PC-9 (cell line): ENCODE data around the gene FEM1B. TPM values are rescaled to one million over a fixed set of nuclear protein-coding genes. Genes with fewer than 3 reads are reported as not detected.

Experiments
- BruUV-seq: library from RNA; stranded (reverse); fragments of 400-500 nt; replicated peaks from 2 replicates; lab custom pipeline; 2021; lab: Mats Ljungman, UMichigan
- CTCF ChIA-PET: fragments of 300-600 bp; sonication (Branson Sonifier 250); formaldehyde crosslinking; loops from one replicate; lab custom pipeline; 2022; ENCODE audit warnings: antibody characterized with exemption; lab: Charles Lee
- POLR2A ChIA-PET: fragments of 300-600 bp; sonication (Branson Sonifier 250); formaldehyde crosslinking; loops from one replicate; lab custom pipeline; 2022; ENCODE audit warnings: antibody characterized with exemption; ENCODE audit not compliant: unreplicated experiment; lab: Charles Lee
- DNase-seq, 2 experiments: peaks; one replicate each; pipeline versions ENCODE4 v3.0.0 to v3.0.0-alpha.2; 2015 to 2022; ENCODE audit warnings: mixed read lengths in 1 of 2
- H2AFZ ChIP-seq: fragments of 200-600 bp; sonication (generic); 2 replicates; pipeline ENCODE4 v1.8.1; 2017; ENCODE audit warnings: antibody characterized with exemption
- H3F3A ChIP-seq: fragments of 200-600 bp; sonication (generic); 2 replicates; pipeline ENCODE4 v1.8.1; 2017; ENCODE audit warnings: antibody characterized with exemption, mild to moderate bottlenecking, low read depth; ENCODE audit not compliant: insufficient read depth
- H3K27ac ChIP-seq: fragments of 200-600 bp; sonication (generic); 2 replicates; pipeline ENCODE4 v1.6.1; 2016; ENCODE audit warnings: mixed run types
- H3K27me3 ChIP-seq: fragments of 200-600 bp; sonication (generic); 2 replicates; pipeline ENCODE4 v1.6.1; 2016; ENCODE audit warnings: low read depth, mixed run types; ENCODE audit not compliant: insufficient read depth
- H3K36me3 ChIP-seq: fragments of 200-600 bp; sonication (generic); 2 replicates; pipeline ENCODE4 v1.6.1; 2016; ENCODE audit warnings: low read depth, mixed run types
- H3K4me1 ChIP-seq: fragments of 200-600 bp; sonication (generic); replicated peaks from 2 replicates; pipeline ENCODE4 v1.6.1; 2016; ENCODE audit warnings: mixed run types; ENCODE audit not compliant: insufficient read depth
- H3K4me2 ChIP-seq: fragments of 200-600 bp; sonication (generic); 2 replicates; pipeline ENCODE4 v1.6.1; 2017; ENCODE audit warnings: mixed run types
- H3K4me3 ChIP-seq: fragments of 200-600 bp; sonication (generic); 2 replicates; pipeline ENCODE4 v1.6.1; 2016; ENCODE audit warnings: mixed run types
- H3K79me2 ChIP-seq: fragments of 200-600 bp; sonication (generic); 2 replicates; pipeline ENCODE4 v1.6.1; 2017; ENCODE audit warnings: low read depth, mixed run types
- H3K9me2 ChIP-seq: fragments of 200-600 bp; sonication (generic); 2 replicates; pipeline ENCODE4 v1.8.1; 2017; ENCODE audit warnings: mild to moderate bottlenecking; ENCODE audit not compliant: insufficient read depth
- H3K9me3 ChIP-seq: fragments of 200-600 bp; sonication (generic); 2 replicates; pipeline ENCODE4 v1.8.1; 2016; ENCODE audit warnings: low read depth; ENCODE audit not compliant: insufficient read depth
- H4K20me1 ChIP-seq: fragments of 200-600 bp; sonication (generic); 2 replicates; pipeline ENCODE4 v1.8.1; 2017; ENCODE audit not compliant: insufficient read depth
- EZH2 ChIP-seq: fragments of 200-600 bp; sonication (generic); IDR thresholded peaks from 2 replicates; pipeline ENCODE4 v1.8.0; 2017; ENCODE audit warnings: antibody characterized with exemption, low read depth
- intact Hi-C: fragments of 100-400 bp; cut with micrococcal nuclease; formaldehyde crosslinking; loops from one replicate; pipeline ENCODE4 v1.10.0; 2022; ENCODE audit not compliant: unreplicated experiment
- total RNA-seq: library from RNA; stranded (reverse); gene quantifications from 2 replicates; pipeline ENCODE4 v1.2.3, GENCODE V29; 2021
- TF ChIP-seq, protein P1 (sequence below): fragments of 200-600 bp; sonication (generic); conservative IDR thresholded peaks from 2 replicates; pipeline ENCODE4 v1.6.1; 2017; ENCODE audit warnings: mixed run types, antibody characterized with exemption, mild to moderate bottlenecking, moderate library complexity

The FEM1B gene
- total RNA-seq, 1 experiment from 2014 or later: 31.6 TPM

DNA sequence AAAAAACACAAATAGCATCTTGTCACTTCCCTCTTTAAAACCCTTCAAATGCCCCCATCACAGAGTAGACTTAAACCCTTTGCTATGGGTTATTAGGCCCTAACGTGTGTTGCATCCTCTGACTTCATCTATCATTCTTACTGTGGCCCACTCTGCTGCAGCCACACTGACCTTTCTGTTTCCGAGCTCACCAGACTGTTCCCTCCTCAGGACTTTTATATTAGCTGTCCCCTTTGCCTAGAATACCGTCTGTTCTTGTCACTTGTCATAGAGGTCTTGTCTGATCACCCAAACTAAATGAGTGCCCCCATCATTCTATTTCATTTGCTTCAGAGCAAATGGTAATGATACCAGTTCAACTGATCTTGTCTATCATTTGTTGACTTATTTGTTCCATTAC lies 877 bp upstream of the FEM1B start:
- peak overlapping the region; percentile 97 for H3K27ac ChIP-seq
- H3K36me3 ChIP-seq: peaks cover 6% of the 10 kb centered on the region; the same call in 1 of the 2 replicates
- no peak for DNase-seq
- intact Hi-C loops: no loop called here
- no peaks in the 10 kb centered on the region for H3K27me3 ChIP-seq
- H3K9me2 ChIP-seq: no peaks in the 10 kb centered on the region
- peaks cover 29% of the 10 kb centered on the region for H3F3A ChIP-seq
- TF ChIP-seq, protein P1, sequence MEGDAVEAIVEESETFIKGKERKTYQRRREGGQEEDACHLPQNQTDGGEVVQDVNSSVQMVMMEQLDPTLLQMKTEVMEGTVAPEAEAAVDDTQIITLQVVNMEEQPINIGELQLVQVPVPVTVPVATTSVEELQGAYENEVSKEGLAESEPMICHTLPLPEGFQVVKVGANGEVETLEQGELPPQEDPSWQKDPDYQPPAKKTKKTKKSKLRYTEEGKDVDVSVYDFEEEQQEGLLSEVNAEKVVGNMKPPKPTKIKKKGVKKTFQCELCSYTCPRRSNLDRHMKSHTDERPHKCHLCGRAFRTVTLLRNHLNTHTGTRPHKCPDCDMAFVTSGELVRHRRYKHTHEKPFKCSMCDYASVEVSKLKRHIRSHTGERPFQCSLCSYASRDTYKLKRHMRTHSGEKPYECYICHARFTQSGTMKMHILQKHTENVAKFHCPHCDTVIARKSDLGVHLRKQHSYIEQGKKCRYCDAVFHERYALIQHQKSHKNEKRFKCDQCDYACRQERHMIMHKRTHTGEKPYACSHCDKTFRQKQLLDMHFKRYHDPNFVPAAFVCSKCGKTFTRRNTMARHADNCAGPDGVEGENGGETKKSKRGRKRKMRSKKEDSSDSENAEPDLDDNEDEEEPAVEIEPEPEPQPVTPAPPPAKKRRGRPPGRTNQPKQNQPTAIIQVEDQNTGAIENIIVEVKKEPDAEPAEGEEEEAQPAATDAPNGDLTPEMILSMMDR: no peak
- TF ChIP-seq EZH2: no peak
- H3K9me3 ChIP-seq: no peaks in the 10 kb centered on the region
- ChIA-PET POLR2A (no interaction called here), CTCF (interaction anchor here (1.6 kb wide), 1 partner anchor 24 kb away, joined by 6 read pairs; no protein-coding TSS in a partner anchor)
- peak overlapping the region; percentile 97 for H3K4me3 ChIP-seq
- peak overlapping the region; percentile 98 for H2AFZ ChIP-seq
- H3K79me2 ChIP-seq: peaks cover 54% of the 10 kb centered on the region
- no TSS peak for BruUV-seq
- H3K4me2 ChIP-seq: peak overlapping the region; percentile 100
- H3K4me1 ChIP-seq: peaks cover 75% of the 10 kb centered on the region
- peaks cover 13% of the 10 kb centered on the region for H4K20me1 ChIP-seq

DNA sequence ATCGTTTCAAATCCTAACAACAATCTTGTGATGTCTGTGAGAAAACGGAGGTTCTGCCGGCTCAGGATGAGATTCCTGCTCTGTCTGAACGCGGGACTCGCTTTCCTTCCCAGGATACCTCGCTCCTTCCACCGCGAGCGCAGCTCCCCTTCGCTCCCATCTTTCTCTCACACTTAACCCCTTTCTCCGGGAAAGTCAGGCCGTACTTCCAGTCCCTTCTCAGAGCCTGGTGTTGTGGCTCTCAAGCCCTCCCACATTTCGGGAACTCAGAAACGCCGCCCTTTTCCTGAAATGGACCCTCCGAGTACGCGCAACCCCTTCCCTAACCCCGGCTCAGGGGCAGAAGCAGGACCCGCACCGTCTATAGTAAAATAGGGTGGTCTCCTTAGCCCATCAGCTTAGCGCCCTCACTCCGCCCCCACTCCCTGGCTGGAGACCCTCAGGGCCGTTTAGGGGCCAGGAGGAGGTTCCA lies 378 bp upstream of the FEM1B start:
- Histone ChIP-seq H3K9me3 (no peaks in the 10 kb centered on the region), H4K20me1 (peaks cover 18% of the 10 kb centered on the region), H3K4me2 (peak overlapping the region; percentile 100), H3K27ac (peak overlapping the region; percentile 97), H3K9me2 (no peaks in the 10 kb centered on the region), H3K79me2 (peaks cover 59% of the 10 kb centered on the region), H3K4me3 (peak overlapping the region; percentile 97), H3F3A (peaks cover 27% of the 10 kb centered on the region), H2AFZ (peak overlapping the region; percentile 98), H3K4me1 (peaks cover 79% of the 10 kb centered on the region), H3K36me3 (peaks cover 6% of the 10 kb centered on the region; the same call in 1 of the 2 replicates), H3K27me3 (no peaks in the 10 kb centered on the region)
- POLR2A ChIA-PET: interaction anchor here (0.6 kb wide), 1 partner anchor 616 kb away, joined by 13 read pairs; no protein-coding TSS in a partner anchor
- CTCF ChIA-PET: interaction anchor here (1.6 kb wide), 1 partner anchor 24 kb away, joined by 6 read pairs; no protein-coding TSS in a partner anchor
- TF ChIP-seq, protein P1: no peak
- TF ChIP-seq EZH2: no peak
- no peak for DNase-seq
- BruUV-seq: TSS peak; percentile 78
- intact Hi-C loops: no loop called here

DNA sequence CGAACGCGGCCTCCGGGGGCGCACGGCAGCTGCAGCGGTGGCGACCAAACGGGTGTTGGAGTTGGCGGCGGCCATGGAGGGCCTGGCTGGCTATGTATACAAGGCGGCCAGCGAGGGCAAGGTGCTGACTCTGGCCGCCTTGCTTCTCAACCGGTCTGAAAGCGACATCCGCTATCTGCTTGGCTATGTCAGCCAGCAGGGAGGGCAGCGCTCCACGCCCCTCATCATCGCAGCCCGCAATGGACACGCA lies 725 bp downstream of the FEM1B start:
- H3K27me3 ChIP-seq: no peaks in the 10 kb centered on the region
- peak overlapping the region; percentile 97 for H3K4me3 ChIP-seq
- peaks cover 6% of the 10 kb centered on the region; the same call in 1 of the 2 replicates for H3K36me3 ChIP-seq
- peak overlapping the region; percentile 98 for H2AFZ ChIP-seq
- ChIA-PET POLR2A (no interaction called here), CTCF (interaction anchor here (1.6 kb wide), 1 partner anchor 25 kb away, joined by 6 read pairs; no protein-coding TSS in a partner anchor)
- TF ChIP-seq, protein P1: no peak; the same call in 1 of the 2 replicates
- no peak for TF ChIP-seq EZH2
- peak overlapping the region; percentile 100 for H3K4me2 ChIP-seq
- H3F3A ChIP-seq: peaks cover 16% of the 10 kb centered on the region
- peaks cover 74% of the 10 kb centered on the region for H3K4me1 ChIP-seq
- peak in 1 of 2 experiments; percentile 44 for DNase-seq
- no peaks in the 10 kb centered on the region for H3K9me3 ChIP-seq
- H4K20me1 ChIP-seq: peaks cover 26% of the 10 kb centered on the region
- intact Hi-C loops: loop anchor here (2.0 kb wide), 2 partner anchors 25 to 49 kb away; partner anchors contain the start of gene CLN6
- BruUV-seq: no TSS peak
- H3K27ac ChIP-seq: peak overlapping the region; percentile 97
- peaks cover 70% of the 10 kb centered on the region for H3K79me2 ChIP-seq
- H3K9me2 ChIP-seq: no peaks in the 10 kb centered on the region
